UCSD-AML1 (cell line): ENCODE results near the gene NRG2.

Experiments used
- DNase-seq: peaks from one replicate; lab custom pipeline; 2025; ENCODE audit not compliant: unreplicated experiment; lab: John Stamatoyannopoulos, UW

NRG2 gene

GRCh38 chr5:139799359-139799758 lies 243.7 kb downstream of the NRG2 start:
- DNase-seq = no peak

- DNase-seq = no peak
Observed at GRCh38 chr5:139798883-139799282, 244.2 kb downstream of the NRG2 start.

DNA sequence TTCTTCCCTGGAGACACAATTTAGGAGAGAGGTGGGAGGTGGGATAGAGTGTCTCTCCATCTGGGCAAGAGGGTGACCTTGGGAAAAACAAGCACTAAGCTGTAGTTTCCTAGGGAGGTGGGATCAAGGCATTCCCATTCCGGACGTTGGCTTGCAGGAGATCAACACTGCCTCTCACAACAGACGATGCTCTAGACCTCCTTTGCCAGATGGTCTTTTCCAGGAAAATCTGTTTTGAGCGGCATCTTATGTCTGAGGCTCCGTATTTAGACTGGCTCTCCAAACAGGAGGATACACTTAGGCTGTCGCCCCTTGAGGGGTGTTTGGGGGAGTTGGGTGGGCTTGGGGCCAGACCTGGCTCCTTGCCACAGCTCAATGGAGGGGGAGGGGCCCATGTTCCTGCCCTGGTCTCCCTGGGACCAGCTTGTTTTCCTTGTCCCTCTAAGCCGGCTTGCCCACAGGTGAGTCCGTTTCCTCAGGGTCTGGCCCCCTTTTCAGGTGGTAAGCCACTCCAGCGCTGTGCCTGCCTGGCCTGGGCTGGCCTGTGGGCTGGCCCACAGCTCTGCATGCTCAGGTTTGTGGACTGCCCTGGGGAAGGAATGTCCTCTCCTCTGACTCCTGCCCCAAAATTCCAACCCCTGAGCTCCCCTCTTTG lies 245.1 kb downstream of the NRG2 start:
- no peak for DNase-seq

GRCh38 chr5:139797335-139797734 lies 245.8 kb downstream of the NRG2 start:
- DNase-seq = no peak
